Gastroesophageal sphincter (tissue), 3 donors: Measurements from ENCODE around the gene ARHGEF3.

ENCODE experiments used
- EP300 ChIP-seq: sonication (generic); formaldehyde crosslinking; IDR thresholded peaks from one replicate; pipeline ENCODE4 v1.6.1; 2017; ENCODE audit warnings: antibody characterized with exemption, mild to moderate bottlenecking
- POLR2A ChIP-seq, 2 donors: fragments of 450-650 bp; IDR thresholded peaks; one replicate each; pipeline ENCODE4 v1.6.1; 2017; ENCODE audit warnings: antibody characterized with exemption in 2 of 2, mild to moderate bottlenecking in 2 of 2, moderate library complexity in 1 of 2
- TF ChIP-seq, protein P1 (sequence below), 4 experiments: fragments of 200-600 bp in 2 of 4; fragments of 450-650 bp in 2 of 4; sonication (generic) in 1 of 4; IDR thresholded peaks; one replicate each; pipeline ENCODE4 v1.5.1; 2017 to 2019; ENCODE audit warnings: antibody characterized with exemption in 4 of 4, mild to moderate bottlenecking in 2 of 4, moderate library complexity in 2 of 4

GRCh38 chr3:56799251-56799882 is 2.4 kb downstream of the ARHGEF3 start:
- TF ChIP-seq EP300 (no peak), POLR2A (IDR thresholded peaks at IDR 0.05) (no peak)
- TF ChIP-seq, protein P1, sequence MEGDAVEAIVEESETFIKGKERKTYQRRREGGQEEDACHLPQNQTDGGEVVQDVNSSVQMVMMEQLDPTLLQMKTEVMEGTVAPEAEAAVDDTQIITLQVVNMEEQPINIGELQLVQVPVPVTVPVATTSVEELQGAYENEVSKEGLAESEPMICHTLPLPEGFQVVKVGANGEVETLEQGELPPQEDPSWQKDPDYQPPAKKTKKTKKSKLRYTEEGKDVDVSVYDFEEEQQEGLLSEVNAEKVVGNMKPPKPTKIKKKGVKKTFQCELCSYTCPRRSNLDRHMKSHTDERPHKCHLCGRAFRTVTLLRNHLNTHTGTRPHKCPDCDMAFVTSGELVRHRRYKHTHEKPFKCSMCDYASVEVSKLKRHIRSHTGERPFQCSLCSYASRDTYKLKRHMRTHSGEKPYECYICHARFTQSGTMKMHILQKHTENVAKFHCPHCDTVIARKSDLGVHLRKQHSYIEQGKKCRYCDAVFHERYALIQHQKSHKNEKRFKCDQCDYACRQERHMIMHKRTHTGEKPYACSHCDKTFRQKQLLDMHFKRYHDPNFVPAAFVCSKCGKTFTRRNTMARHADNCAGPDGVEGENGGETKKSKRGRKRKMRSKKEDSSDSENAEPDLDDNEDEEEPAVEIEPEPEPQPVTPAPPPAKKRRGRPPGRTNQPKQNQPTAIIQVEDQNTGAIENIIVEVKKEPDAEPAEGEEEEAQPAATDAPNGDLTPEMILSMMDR (IDR thresholded peaks at IDR 0.05) = peak; percentile 54 to 76 (median 72)
